Suppressor macrophage treated with lipopolysaccharide for 1 hour (primary cell): ENCODE results near the gene CBX2.

Experiments
- DNase-seq, 3 donors: peaks; one replicate each; pipeline ENCODE4 v3.0.0-alpha.2; 2020 to 2022

The CBX2 gene

GRCh38 chr17:79831265-79832217 is 53.6 kb downstream of the CBX2 start:
- DNase-seq: peak in 1 of 3 donors; percentile 47

- DNase-seq: peak in 1 of 3 donors; percentile 43
Measured at GRCh38 chr17:79832218-79833109, 54.5 kb downstream of the CBX2 start.

DNA sequence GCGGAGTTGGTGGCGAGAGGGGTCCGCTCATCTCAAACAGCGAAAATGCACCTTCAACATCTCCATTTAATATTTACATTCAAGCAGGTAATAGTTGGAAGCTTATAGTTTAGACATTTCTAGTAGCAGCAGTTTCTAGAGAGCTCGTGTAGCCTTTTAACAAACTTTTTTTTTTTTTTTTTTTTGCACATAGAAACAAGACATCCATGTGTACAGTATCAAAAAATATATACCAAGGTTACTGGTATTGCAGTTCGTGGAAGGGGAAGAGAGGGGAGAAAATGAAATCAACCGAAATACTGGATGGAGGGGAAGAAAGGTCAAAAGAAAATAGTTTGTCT is 55.1 kb downstream of the CBX2 start:
- DNase-seq: no peak

DNA sequence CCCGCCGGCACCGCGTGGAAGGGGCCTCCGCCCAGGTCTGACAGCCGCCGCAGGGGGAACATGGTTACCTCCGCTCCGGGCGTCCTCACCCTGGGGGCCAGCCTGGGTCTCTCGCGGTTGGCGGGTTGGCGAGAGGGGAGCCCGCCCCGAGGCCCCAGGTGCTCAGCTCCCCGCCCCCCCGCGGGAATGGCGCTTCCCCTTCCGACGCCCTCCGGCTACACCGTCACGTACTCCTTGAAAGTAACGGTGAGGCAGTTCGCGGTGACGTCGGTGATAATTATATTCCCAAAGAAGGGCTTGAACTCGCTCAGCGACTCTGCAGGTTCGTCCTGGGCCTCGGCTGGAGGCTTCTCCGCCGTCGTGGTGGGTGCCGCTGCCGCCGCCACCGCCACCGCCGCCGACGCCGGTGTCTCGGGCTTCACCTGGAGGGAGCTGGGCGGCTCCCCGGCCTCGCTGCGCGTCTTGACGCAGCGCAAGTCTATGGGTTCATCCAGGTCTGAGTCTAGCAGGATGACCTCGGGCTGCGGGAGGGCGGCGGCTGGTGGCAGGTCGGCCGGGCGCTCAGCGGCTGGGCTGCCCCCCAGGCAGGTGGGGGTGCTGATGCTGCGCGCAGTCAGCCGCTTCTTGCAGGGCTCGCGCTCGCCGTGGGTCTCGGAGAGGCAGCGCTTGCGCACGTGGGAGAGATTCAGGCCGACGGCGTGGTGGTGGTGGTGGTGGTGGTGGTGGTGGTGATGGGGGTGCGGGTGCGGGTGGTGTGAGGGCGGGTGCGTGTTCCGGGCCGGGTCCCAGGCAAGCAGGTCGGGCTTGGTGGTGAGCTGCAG is 56.0 kb downstream of the CBX2 start:
- DNase-seq: no peak

- DNase-seq: no peak
Measured at GRCh38 chr17:79834565-79835469, 56.9 kb downstream of the CBX2 start.

- DNase-seq: no peak
Measured at GRCh38 chr17:79835470-79835899, 57.5 kb downstream of the CBX2 start.

GRCh38 chr17:79835953-79836509 is 58.1 kb downstream of the CBX2 start:
- peak in 1 of 3 donors; percentile 19 for DNase-seq

- peak; percentile 56 to 69 (median 58) for DNase-seq
Measured at GRCh38 chr17:79836510-79836971, 58.6 kb downstream of the CBX2 start.

DNA sequence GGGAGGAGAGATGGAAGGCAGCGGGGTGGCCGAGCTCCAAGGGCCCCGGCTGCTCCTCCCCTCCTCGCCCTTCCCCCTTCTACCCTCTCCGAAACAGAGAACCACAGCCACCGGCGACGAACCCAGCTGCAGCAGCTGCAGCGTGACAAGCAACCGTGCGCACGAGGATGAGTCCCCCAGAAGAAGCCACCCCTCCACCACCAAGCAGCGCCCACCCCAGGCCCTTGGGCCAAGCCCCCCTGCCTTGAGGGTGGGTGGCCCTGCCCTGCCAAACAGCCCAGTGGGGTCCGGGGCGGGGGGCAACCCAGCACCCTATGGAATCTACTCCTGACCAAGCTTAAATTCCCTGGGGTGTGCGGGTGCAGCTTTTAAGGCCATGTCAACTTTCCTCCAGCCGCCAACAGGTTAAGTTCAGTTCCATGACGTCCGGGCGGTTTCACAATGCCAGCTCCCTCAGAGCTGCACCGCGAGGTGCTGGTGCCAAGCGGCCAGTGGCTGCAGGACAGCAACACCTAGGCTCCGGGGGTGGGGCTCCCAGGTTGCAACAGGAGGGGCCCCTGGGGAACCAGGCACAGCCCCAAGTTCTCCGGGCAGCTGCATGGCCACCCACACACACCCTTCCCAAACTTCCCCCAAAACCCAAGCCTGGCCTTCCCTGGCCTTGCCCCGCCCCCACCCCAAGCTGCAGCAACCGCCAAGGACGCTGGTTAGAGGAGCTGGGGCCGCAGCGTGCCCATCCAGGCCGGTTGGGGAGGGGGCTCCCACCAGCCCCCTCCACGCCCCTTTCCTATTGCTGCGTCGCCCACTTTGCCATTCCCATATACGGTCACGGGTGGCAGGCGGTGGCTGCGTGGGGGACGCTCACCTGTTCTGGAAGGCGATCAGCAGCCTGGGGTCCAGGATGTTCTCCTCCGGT is 59.3 kb downstream of the CBX2 start:
- DNase-seq: peak; percentile 64 to 78 (median 67)
